ENCODE results near the gene NAMPT.

NAMPT gene

DNA sequence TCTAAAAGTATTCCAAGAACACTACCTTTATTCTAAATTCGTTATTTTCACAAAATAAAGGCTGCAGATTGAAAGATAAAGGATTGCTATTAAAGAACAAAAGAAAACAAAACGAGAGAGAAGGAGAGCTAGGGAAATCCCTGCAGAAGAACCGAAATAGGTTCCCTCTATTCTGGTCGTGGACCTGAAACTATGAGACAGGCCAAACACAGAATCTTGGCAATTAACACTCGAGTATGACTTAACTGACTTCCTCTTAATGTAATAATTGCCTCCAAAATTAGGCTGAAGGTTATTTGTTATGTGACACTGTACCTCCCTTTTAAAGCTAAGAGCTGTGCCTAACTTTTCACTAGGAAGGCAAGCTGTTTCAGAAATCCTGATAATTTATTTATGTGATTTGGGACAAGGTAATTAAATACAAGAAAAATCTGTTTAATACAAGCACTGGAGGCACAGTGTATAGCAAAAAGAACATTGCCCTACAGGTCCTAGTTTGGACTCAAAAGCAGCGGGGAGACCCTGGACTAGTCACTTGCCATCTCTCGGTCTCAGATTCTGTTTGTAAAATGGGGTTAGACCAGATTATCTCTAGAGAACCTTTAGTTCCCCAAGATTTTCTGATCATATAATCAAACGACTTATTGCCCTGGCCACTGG, 11.6 kb downstream of the NAMPT start:
- TF ChIP-seq RAD21 (IDR thresholded peaks at IDR 0.05; ENCODE audit: low read depth) = no peak
- no peak for TF ChIP-seq CREB1 (IDR thresholded peaks at IDR 0.05; ENCODE audit: low read depth)
- no peak for TF ChIP-seq TEAD4 (IDR thresholded peaks at IDR 0.05)
- TF ChIP-seq ZBTB7A (IDR thresholded peaks at IDR 0.05; ENCODE audit: low read depth) = no peak
- TF ChIP-seq EGR1 (IDR thresholded peaks at IDR 0.05) = no peak
- TF ChIP-seq, protein P1, sequence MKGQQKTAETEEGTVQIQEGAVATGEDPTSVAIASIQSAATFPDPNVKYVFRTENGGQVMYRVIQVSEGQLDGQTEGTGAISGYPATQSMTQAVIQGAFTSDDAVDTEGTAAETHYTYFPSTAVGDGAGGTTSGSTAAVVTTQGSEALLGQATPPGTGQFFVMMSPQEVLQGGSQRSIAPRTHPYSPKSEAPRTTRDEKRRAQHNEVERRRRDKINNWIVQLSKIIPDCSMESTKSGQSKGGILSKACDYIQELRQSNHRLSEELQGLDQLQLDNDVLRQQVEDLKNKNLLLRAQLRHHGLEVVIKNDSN (IDR thresholded peaks at IDR 0.05) = no peak
- TF ChIP-seq TAF1 (IDR thresholded peaks at IDR 0.05; ENCODE audit: low read depth) = no peak
- no peak for TF ChIP-seq CEBPB (IDR thresholded peaks at IDR 0.05)
- no peak for TF ChIP-seq YY1 (IDR thresholded peaks at IDR 0.05; ENCODE audit: low read depth)
- TF ChIP-seq EP300 (IDR thresholded peaks at IDR 0.05; ENCODE audit: borderline replicate concordance) = no peak
- TF ChIP-seq, protein P2, sequence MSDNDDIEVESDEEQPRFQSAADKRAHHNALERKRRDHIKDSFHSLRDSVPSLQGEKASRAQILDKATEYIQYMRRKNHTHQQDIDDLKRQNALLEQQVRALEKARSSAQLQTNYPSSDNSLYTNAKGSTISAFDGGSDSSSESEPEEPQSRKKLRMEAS (IDR thresholded peaks at IDR 0.05) = no peak
- no peak for TF ChIP-seq TCF12 (IDR thresholded peaks at IDR 0.05; ENCODE audit: low read depth)
- TF ChIP-seq NFIC (IDR thresholded peaks at IDR 0.05) = no peak
- no peak for TF ChIP-seq FOXM1 (IDR thresholded peaks at IDR 0.05; ENCODE audit: borderline replicate concordance, low read depth)
- TF ChIP-seq, protein P3, sequence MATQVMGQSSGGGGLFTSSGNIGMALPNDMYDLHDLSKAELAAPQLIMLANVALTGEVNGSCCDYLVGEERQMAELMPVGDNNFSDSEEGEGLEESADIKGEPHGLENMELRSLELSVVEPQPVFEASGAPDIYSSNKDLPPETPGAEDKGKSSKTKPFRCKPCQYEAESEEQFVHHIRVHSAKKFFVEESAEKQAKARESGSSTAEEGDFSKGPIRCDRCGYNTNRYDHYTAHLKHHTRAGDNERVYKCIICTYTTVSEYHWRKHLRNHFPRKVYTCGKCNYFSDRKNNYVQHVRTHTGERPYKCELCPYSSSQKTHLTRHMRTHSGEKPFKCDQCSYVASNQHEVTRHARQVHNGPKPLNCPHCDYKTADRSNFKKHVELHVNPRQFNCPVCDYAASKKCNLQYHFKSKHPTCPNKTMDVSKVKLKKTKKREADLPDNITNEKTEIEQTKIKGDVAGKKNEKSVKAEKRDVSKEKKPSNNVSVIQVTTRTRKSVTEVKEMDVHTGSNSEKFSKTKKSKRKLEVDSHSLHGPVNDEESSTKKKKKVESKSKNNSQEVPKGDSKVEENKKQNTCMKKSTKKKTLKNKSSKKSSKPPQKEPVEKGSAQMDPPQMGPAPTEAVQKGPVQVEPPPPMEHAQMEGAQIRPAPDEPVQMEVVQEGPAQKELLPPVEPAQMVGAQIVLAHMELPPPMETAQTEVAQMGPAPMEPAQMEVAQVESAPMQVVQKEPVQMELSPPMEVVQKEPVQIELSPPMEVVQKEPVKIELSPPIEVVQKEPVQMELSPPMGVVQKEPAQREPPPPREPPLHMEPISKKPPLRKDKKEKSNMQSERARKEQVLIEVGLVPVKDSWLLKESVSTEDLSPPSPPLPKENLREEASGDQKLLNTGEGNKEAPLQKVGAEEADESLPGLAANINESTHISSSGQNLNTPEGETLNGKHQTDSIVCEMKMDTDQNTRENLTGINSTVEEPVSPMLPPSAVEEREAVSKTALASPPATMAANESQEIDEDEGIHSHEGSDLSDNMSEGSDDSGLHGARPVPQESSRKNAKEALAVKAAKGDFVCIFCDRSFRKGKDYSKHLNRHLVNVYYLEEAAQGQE (IDR thresholded peaks at IDR 0.05; ENCODE audit: low read depth) = no peak

DNA sequence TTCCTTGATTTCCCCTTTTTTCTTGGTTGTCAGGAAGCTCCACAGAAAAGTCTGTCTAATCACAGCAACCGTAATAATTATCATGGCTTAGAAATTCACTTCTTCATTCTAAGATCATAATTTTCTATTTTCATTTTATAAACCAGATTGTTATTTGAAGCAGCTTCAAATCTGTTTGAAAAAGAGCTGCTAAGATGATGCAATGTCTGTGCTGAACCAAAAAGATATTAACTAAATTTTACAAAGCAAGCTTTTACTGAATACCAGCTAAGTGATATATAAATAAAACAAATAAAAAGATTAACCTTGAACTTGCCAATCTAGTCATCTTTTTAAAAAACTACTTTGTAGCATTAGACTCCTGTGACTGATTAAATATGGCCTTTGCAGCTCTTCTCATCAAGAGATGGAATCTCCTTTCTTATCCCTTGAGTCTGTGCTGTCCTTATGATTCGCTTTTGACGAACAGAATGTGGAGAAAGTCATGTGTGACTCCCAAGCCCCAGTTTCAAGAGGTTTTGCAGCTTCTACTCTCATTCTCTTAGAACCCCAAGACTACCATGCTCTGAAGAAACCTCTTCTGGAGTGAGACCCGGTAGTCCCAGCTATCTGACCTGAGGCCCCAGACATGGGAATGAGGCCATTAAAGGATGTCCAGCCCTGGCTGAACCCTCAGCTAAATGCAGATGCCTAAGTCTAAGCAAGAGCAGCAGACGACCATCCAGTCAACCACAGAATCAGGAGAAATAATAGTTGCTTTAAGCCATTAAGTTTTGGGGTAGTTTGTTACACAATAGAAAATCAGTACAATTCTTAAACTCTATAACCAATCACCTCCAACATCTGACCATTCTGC, 14.4 kb downstream of the NAMPT start:
- no peak for TF ChIP-seq YY1 (IDR thresholded peaks at IDR 0.05; ENCODE audit: low read depth)
- TF ChIP-seq NFIC (IDR thresholded peaks at IDR 0.05) = no peak
- TF ChIP-seq TAF1 (IDR thresholded peaks at IDR 0.05; ENCODE audit: low read depth) = no peak
- no peak for TF ChIP-seq CREB1 (IDR thresholded peaks at IDR 0.05; ENCODE audit: low read depth)
- TF ChIP-seq, protein P2 (IDR thresholded peaks at IDR 0.05) = no peak
- no peak for TF ChIP-seq EGR1 (IDR thresholded peaks at IDR 0.05)
- TF ChIP-seq ZBTB7A (IDR thresholded peaks at IDR 0.05; ENCODE audit: low read depth) = no peak
- no peak for TF ChIP-seq FOXM1 (IDR thresholded peaks at IDR 0.05; ENCODE audit: borderline replicate concordance, low read depth)
- TF ChIP-seq, protein P3 (IDR thresholded peaks at IDR 0.05; ENCODE audit: low read depth) = no peak
- TF ChIP-seq CEBPB (IDR thresholded peaks at IDR 0.05) = no peak
- TF ChIP-seq TCF12 (IDR thresholded peaks at IDR 0.05; ENCODE audit: low read depth) = no peak
- no peak for TF ChIP-seq RAD21 (IDR thresholded peaks at IDR 0.05; ENCODE audit: low read depth)
- TF ChIP-seq, protein P1 (IDR thresholded peaks at IDR 0.05) = no peak
- TF ChIP-seq TEAD4 (IDR thresholded peaks at IDR 0.05) = no peak
- TF ChIP-seq EP300 (IDR thresholded peaks at IDR 0.05; ENCODE audit: borderline replicate concordance) = no peak

DNA sequence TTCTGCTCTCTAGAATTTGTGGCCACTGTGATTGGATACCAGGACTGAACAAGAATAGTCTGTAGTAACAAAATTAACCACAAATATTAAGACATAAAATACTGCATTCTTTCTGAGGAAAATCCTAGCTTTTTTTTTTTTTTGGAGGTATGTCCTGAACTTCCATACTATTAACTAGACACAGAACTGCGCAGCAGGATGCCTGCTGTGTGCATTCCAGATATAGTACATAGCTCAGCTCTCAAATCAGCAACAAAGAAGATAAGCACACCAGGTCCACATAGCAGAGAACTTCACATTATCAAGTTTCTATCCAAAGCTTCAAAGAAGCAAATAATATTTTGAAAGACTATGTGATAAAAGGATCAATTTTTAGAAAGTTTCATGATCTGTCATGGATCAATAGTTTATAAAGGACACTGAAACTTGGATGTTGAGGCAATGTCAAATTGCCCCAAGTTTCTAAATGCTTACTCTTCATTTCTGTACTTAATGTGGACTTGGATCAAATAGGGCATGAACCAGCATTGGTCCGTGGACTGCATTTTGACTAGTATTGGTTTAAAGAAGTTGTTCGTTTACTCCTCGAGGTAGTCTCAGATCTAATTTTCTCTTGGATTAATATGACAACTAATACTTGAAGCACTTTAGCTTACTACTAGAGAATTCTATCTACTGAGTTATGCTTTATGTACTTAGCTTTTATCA, 15.4 kb downstream of the NAMPT start:
- TF ChIP-seq YY1 (IDR thresholded peaks at IDR 0.05; ENCODE audit: low read depth) (no peak), CREB1 (IDR thresholded peaks at IDR 0.05; ENCODE audit: low read depth) (no peak), NFIC (IDR thresholded peaks at IDR 0.05) (no peak), EGR1 (IDR thresholded peaks at IDR 0.05) (no peak), CEBPB (IDR thresholded peaks at IDR 0.05) (no peak), RAD21 (IDR thresholded peaks at IDR 0.05; ENCODE audit: low read depth) (no peak), TEAD4 (IDR thresholded peaks at IDR 0.05) (no peak), TAF1 (IDR thresholded peaks at IDR 0.05; ENCODE audit: low read depth) (no peak), ZBTB7A (IDR thresholded peaks at IDR 0.05; ENCODE audit: low read depth) (no peak)
- TF ChIP-seq, protein P2 (IDR thresholded peaks at IDR 0.05) = no peak
- TF ChIP-seq, protein P1 (IDR thresholded peaks at IDR 0.05) = no peak

DNA sequence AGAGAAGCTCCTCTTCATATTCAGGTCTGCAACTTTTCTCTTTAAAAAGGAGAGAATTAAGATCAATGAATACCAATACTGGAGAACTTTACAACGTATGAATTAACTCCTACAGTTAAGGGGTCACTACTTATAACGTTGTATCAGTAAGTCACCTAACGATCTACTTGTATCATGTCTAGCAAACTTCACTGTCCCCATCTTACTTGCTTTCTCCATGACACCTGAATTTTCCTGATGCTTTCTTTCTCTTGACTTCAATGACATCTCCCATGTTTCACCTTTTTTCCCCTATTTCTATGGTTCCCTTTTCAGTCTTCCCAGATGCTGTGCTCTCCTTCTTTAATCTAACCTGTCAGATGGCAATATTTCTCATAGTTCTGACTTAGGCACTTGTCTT, 19.6 kb downstream of the NAMPT start:
- TF ChIP-seq NFIC (IDR thresholded peaks at IDR 0.05) (no peak), YY1 (IDR thresholded peaks at IDR 0.05; ENCODE audit: low read depth) (no peak), RAD21 (IDR thresholded peaks at IDR 0.05; ENCODE audit: low read depth) (no peak), CEBPB (IDR thresholded peaks at IDR 0.05) (no peak), TAF1 (IDR thresholded peaks at IDR 0.05; ENCODE audit: low read depth) (no peak), FOXM1 (IDR thresholded peaks at IDR 0.05; ENCODE audit: borderline replicate concordance, low read depth) (no peak), EGR1 (IDR thresholded peaks at IDR 0.05) (no peak), ZBTB7A (IDR thresholded peaks at IDR 0.05; ENCODE audit: low read depth) (no peak), TEAD4 (IDR thresholded peaks at IDR 0.05) (no peak), EP300 (IDR thresholded peaks at IDR 0.05; ENCODE audit: borderline replicate concordance) (no peak), CREB1 (IDR thresholded peaks at IDR 0.05; ENCODE audit: low read depth) (no peak), TCF12 (IDR thresholded peaks at IDR 0.05; ENCODE audit: low read depth) (no peak)
- TF ChIP-seq, protein P2 (IDR thresholded peaks at IDR 0.05) = no peak
- TF ChIP-seq, protein P3 (IDR thresholded peaks at IDR 0.05; ENCODE audit: low read depth) = no peak
- TF ChIP-seq, protein P1 (IDR thresholded peaks at IDR 0.05) = no peak
